Osteoblast (primary cell): Measurements from ENCODE around the gene KLHL4. TPM values are rescaled to one million over a fixed set of nuclear protein-coding genes. Genes with fewer than 3 reads are reported as not detected.

Experiments used
- DNase-seq: peaks from one replicate; pipeline ENCODE4 v3.0.0; 2011; ENCODE audit warnings: low spot score, mixed read lengths; ENCODE audit not compliant: insufficient read length; ENCODE audit errors: missing footprints
- H2AFZ ChIP-seq: 2 replicates; pipeline ENCODE4 v1.6.0; 2011; ENCODE audit warnings: mild to moderate bottlenecking, low read length
- H3K27ac ChIP-seq: 2 replicates; pipeline ENCODE4 v1.5.1; 2011; ENCODE audit warnings: mild to moderate bottlenecking, low read depth, low read length, moderate library complexity
- H3K27me3 ChIP-seq: 2 replicates; pipeline ENCODE4 v1.6.0; 2012; ENCODE audit warnings: mild to moderate bottlenecking, control low read depth, inconsistent platforms, low read length, moderate library complexity; ENCODE audit not compliant: insufficient read depth
- H3K36me3 ChIP-seq: 2 replicates; pipeline ENCODE4 v1.5.1; 2011; ENCODE audit warnings: mild to moderate bottlenecking, low read length, control low read depth, moderate library complexity; ENCODE audit not compliant: insufficient read depth
- H3K4me1 ChIP-seq: 2 replicates; pipeline ENCODE4 v1.5.1; 2011; ENCODE audit warnings: mild to moderate bottlenecking, low read length, control low read depth, moderate library complexity; ENCODE audit not compliant: insufficient read depth
- H3K4me2 ChIP-seq: 2 replicates; pipeline ENCODE4 v1.6.0; 2011; ENCODE audit warnings: mild to moderate bottlenecking, low read length; ENCODE audit not compliant: insufficient read depth
- H3K4me3 ChIP-seq: fragments of 200-600 bp; sonication (generic); 3 replicates; pipeline ENCODE4 v1.5.1; 2012; ENCODE audit warnings: mild to moderate bottlenecking, low read length, inconsistent platforms; ENCODE audit not compliant: insufficient read depth
- H3K79me2 ChIP-seq: 2 replicates; pipeline ENCODE4 v1.6.0; 2012; ENCODE audit warnings: mild to moderate bottlenecking, low read length, control low read depth, inconsistent platforms; ENCODE audit not compliant: insufficient read depth
- H3K9me3 ChIP-seq: 2 replicates; pipeline ENCODE4 v1.5.1; 2011; ENCODE audit warnings: low read depth, low read length, control low read depth
- H4K20me1 ChIP-seq: 2 replicates; pipeline ENCODE4 v1.6.0; 2012; ENCODE audit warnings: mild to moderate bottlenecking, low read length, control low read depth; ENCODE audit not compliant: insufficient read depth
- total RNA-seq: library from RNA; depleted of rRNA; stranded (reverse); fragments of >200 nt; gene quantifications from 2 replicates; pipeline ENCODE4 v1.2.3, GENCODE V29; 2012
- TF ChIP-seq, protein P1 (sequence below): IDR thresholded peaks from 2 replicates; pipeline ENCODE4 v1.5.1; 2011; ENCODE audit warnings: mild to moderate bottlenecking, low read depth, low read length, moderate library complexity; ENCODE audit errors: extremely low read depth

The KLHL4 gene
- total RNA-seq, 1 donor, result 0.72 TPM

- H3K36me3 ChIP-seq, result no peaks in the 10 kb centered on the region
- H3K79me2 ChIP-seq, result no peaks in the 10 kb centered on the region
- no peak overlapping the region for H3K4me2 ChIP-seq
- no peak for DNase-seq
- H4K20me1 ChIP-seq, result no peaks in the 10 kb centered on the region
- TF ChIP-seq, protein P1, sequence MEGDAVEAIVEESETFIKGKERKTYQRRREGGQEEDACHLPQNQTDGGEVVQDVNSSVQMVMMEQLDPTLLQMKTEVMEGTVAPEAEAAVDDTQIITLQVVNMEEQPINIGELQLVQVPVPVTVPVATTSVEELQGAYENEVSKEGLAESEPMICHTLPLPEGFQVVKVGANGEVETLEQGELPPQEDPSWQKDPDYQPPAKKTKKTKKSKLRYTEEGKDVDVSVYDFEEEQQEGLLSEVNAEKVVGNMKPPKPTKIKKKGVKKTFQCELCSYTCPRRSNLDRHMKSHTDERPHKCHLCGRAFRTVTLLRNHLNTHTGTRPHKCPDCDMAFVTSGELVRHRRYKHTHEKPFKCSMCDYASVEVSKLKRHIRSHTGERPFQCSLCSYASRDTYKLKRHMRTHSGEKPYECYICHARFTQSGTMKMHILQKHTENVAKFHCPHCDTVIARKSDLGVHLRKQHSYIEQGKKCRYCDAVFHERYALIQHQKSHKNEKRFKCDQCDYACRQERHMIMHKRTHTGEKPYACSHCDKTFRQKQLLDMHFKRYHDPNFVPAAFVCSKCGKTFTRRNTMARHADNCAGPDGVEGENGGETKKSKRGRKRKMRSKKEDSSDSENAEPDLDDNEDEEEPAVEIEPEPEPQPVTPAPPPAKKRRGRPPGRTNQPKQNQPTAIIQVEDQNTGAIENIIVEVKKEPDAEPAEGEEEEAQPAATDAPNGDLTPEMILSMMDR, result no peak
- no peak overlapping the region for H3K4me3 ChIP-seq
- H3K4me1 ChIP-seq, result no peaks in the 10 kb centered on the region
- H3K9me3 ChIP-seq, result peaks cover 3% of the 10 kb centered on the region
- no peak overlapping the region for H2AFZ ChIP-seq
- H3K27ac ChIP-seq, result no peak overlapping the region
- H3K27me3 ChIP-seq, result no peaks in the 10 kb centered on the region
These were observed 188.5 kb downstream of the KLHL4 start for GRCh38 chrX:87706134-87706533.

GRCh38 chrX:87710580-87710979, 193.0 kb downstream of the KLHL4 start:
- Histone ChIP-seq H3K27ac (no peak overlapping the region), H3K4me2 (no peak overlapping the region), H2AFZ (no peak overlapping the region), H3K4me3 (no peak overlapping the region), H3K9me3 (peaks cover 3% of the 10 kb centered on the region), H3K79me2 (no peaks in the 10 kb centered on the region), H4K20me1 (no peaks in the 10 kb centered on the region), H3K27me3 (no peaks in the 10 kb centered on the region), H3K36me3 (no peaks in the 10 kb centered on the region), H3K4me1 (no peaks in the 10 kb centered on the region)
- TF ChIP-seq, protein P1, result no peak
- DNase-seq, result no peak
